NCI-H748 (cell line): Measurements from ENCODE around the gene TTC34.
"Not testable (repeated sequence)": the region's sequence is repeated elsewhere in the genome, so short reads cannot be mapped to it uniquely, and the experiment has no call there.

Experiments
- DNase-seq: peaks from one replicate; lab custom pipeline; 2025; ENCODE audit not compliant: unreplicated experiment; lab: John Stamatoyannopoulos, UW

The TTC34 gene

GRCh38 chr1:2799811-2800663 is 1.5 kb downstream of the TTC34 start:
- no peak for DNase-seq

GRCh38 chr1:2798958-2799357 is 2.5 kb downstream of the TTC34 start:
- DNase-seq = not testable (repeated sequence)

- no peak for DNase-seq
Measured at GRCh38 chr1:2797741-2798016, 3.8 kb downstream of the TTC34 start.

- no peak for DNase-seq
Measured at GRCh38 chr1:2796890-2797740, 4.4 kb downstream of the TTC34 start.

GRCh38 chr1:2795926-2796325 is 5.6 kb downstream of the TTC34 start:
- no peak for DNase-seq

GRCh38 chr1:2791027-2791760 is 10.3 kb downstream of the TTC34 start:
- DNase-seq = no peak

GRCh38 chr1:2789986-2790581 is 11.4 kb downstream of the TTC34 start:
- DNase-seq = no peak

GRCh38 chr1:2789164-2789985 is 12.1 kb downstream of the TTC34 start:
- DNase-seq = no peak

- no peak for DNase-seq
Measured at GRCh38 chr1:2788506-2789163, 12.9 kb downstream of the TTC34 start.

- DNase-seq = no peak
Measured at GRCh38 chr1:2787163-2787911, 14.2 kb downstream of the TTC34 start.

GRCh38 chr1:2786329-2787162 is 14.9 kb downstream of the TTC34 start:
- peak; percentile 9 for DNase-seq

GRCh38 chr1:2785631-2786328 is 15.7 kb downstream of the TTC34 start:
- no peak for DNase-seq

- DNase-seq = no peak
Measured at GRCh38 chr1:2784854-2785630, 16.5 kb downstream of the TTC34 start.

GRCh38 chr1:2783435-2784397 is 17.8 kb downstream of the TTC34 start:
- no peak for DNase-seq

- no peak for DNase-seq
Measured at GRCh38 chr1:2783069-2783434, 18.4 kb downstream of the TTC34 start.

- DNase-seq = no peak
Measured at GRCh38 chr1:2781627-2782026, 19.9 kb downstream of the TTC34 start.
